Fibroblast of skin of abdomen (primary cell): ENCODE measurements around the gene MIDN.

Experiments used
- DNase-seq: peaks from one replicate; pipeline ENCODE4 v3.0.0-alpha.2; 2013

Gene MIDN

DNA sequence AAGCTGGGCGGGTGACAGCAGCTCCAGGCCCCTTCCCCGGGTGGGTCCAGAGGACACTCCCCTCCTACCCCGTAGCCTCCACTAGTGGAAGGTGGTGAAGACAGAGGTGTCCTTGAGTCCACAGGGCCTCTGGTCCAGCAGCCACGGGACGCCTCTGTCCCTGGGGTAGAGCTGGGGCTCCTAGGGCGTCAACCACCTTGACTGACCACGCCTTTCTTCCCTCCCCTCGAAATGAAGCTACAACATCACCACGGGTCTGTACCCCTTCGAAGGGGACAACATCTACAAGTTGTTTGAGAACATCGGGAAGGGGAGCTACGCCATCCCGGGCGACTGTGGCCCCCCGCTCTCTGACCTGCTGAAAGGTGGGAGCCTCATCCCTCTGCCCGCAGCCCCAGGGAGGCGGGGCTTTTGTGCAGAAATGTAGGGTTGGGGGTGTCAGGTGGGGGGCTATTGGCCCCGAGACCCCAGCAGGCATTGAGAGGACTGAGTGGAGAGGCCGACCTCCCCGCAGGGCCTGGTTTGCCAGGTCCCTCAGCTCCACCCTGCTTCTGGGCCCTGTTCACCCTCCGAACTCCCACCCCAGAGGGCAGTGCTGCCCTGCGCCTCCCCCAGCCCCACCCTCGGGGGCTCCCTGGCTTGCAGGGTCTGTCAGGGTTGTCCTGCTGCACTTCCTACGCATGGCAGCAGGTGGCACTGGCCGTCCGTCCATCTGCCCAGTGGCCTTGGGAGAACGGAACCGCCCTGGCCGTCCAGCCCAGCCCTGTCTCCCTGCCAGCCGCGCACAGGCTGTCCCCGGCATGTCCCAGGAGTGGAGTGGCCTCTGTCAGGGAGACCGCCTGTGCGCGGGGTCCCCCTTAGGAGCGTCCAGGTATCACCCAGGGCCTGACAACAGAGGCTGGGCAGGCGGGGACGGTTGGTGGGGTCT, 27.1 kb upstream of the MIDN start:
- DNase-seq, result peak; percentile 25

DNA sequence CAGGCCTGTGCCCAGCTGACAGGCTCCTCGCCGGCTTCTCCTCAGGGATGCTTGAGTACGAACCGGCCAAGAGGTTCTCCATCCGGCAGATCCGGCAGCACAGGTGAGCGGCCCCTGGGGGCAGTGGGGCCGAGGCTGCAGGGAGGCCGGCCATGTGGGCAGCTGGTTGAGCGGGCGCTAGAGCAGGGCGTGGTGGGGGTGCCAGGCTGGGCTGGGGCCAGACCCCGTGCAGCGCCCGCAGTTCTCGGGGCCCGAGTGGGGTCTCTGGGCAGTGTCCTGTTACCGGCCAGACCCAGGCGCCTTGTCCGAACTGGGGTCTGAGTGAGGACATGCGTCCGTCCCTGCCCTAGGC, 26.5 kb upstream of the MIDN start:
- no peak for DNase-seq

DNA sequence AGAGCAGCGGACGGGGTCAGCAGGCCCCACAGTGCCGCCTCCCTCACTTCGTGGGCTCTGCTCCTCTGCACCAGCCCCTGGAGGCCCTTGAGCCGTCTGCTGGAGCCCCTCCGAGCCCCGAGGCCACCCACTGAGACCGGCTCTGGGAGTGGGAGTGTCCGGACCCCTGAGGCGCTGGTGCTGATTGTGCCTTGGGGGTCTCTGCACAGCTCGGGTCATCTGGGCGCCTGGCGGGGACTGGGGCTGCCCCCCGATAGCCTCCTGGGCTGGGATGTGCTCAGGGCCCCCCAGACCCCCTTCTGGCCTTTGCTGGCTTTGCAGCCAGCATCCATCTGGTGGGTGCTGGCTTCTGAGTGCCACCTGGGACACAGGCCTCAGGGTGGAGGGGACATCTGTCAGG, 26.0 kb upstream of the MIDN start:
- no peak for DNase-seq

DNA sequence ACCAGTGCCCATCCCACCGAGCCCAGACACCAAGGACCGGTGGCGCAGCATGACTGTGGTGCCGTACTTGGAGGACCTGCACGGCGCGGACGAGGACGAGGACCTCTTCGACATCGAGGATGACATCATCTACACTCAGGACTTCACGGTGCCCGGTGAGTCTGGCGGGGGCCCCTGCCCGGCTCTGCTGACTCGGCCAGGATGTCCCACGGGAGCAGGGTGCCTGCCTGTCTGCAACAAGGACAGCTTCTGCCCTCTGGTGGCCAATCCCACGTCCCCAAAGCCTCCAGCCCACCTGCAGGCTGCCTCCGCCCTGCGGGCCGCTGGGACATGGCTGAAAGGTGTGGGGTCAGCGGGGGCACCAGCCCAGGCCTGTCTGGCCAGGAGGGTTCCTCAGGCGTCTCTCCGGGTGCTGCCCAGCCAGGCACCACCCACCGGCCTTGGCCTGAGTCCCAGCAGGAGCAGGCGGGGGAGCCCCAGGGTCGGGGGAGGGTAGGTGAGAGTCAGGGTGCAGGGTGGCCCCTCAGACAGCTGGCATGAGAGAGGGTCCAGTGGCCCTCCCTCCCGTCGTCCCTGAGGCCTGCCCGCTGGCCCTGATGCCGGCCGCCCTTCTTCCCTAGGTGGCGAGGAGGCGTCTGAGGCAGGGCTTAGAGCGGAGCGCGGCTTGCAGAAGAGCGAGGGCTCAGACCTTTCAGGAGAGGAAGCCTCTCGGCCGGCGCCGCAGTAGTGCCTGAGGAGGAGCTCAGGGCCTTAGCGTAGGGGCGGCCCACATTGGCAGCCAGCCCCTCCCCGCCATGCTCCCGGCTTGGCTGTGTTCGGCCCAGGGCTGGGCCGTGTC, 25.1 kb upstream of the MIDN start:
- DNase-seq, result peak; percentile 27

DNA sequence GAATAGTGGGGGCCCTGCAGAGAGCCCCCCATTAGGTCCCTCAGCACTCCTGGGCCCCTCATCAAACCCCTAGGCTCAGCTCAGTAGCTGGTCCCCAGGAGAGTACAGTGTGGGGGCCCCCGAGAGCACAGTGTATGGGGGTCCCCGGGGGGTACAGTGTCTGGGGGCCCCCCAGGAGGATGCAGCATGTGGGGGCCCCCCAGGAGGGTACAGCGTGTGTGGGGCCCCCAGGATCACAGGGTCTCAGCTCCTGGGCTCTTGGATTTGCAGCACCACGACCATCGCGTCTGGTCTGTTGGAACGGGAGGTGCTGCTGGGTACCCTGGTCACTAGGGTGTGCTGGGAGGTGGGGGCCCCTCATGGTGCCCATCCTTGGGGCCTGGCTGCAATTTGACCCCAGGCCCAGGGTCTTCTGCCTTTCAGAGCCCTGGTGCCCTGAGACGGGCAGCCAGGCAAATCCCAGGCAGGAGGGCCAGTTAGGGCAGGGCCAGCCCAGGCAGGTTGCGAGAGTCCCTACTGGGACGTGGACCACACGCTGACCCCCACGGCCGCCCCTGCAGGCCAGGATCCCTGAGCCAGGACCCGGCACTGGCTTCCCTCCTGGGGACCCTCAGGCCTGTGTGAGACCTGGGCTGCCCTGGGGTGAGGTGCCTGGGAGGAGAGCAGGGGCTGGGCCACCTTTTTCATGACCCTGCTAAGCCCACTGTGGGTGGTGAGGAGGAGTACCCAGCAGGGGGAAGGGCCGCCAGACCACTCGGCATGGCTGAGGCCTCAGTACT, 24.1 kb upstream of the MIDN start:
- DNase-seq, result no peak

DNA sequence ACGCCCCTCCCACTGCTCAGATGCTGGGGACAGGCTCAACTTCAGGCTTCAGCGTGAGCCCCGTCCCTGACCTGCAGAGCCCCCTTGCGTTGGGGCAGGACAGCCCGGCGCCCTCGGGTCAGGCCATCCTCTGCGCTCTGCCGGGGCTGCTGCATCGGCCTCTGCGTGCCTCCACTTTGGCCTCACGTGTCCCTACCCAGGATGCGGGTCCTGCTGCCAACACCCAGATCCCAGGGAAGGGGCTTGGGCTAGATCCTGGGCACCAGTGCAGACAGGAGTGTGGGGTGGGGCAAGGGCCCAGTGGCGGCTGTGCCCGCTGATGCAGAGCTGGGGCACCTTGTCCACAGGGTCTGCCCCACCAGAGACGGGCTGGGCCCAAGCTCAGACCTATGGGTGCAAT, 23.5 kb upstream of the MIDN start:
- no peak for DNase-seq

DNA sequence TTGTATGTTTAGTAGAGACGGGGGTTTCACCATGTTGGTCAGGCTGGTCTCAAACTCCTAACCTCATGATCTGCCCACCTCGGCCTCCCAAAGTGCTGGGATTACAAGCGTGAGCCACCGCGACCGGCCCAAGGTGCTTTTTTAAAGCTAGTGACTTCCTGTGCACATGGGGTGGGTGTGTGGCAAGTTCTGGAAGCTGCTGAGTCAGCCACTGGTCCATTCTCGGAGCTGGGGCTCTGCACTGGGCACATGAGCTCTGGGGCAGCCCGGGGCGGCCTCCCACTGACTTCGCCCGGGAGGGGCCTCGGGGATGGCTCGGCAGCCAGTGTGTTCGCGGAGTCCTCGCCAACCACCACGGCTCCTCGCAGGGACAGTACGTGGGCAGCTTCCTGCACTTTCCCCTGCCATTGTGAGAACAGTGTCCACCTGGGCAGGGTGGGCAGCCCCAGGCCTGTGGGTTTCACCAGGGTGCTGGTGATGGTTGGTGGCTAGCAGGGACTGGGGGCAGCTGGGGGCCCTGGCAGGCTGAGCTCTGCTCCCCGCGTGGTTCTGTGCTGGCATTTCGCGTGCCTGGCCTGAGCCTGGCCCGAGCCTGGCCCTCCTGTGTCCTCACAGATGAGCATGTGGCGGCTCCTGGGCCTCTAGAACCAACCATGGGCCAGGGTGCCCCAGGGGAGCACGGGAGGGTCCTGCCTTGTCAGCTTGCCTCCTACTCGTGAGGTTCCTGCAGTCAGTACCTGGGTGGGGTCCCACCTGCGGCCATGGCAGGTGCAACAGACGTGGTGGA, 22.8 kb upstream of the MIDN start:
- no peak for DNase-seq

DNA sequence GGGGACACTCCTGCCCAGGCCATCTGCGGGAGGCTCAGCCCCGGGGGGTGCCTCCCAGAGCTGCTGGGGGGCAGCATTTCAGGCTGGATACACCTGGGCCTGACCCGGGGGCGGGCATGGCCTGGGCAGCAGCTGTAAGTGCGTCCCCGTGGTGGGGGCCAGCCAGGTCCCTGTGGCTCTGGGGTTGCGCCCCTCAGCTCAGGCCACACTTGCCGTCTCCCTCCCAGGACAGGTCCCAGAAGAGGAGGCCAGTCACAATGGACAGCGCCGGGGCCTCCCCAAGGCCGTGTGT, 22.2 kb upstream of the MIDN start:
- no peak for DNase-seq

DNA sequence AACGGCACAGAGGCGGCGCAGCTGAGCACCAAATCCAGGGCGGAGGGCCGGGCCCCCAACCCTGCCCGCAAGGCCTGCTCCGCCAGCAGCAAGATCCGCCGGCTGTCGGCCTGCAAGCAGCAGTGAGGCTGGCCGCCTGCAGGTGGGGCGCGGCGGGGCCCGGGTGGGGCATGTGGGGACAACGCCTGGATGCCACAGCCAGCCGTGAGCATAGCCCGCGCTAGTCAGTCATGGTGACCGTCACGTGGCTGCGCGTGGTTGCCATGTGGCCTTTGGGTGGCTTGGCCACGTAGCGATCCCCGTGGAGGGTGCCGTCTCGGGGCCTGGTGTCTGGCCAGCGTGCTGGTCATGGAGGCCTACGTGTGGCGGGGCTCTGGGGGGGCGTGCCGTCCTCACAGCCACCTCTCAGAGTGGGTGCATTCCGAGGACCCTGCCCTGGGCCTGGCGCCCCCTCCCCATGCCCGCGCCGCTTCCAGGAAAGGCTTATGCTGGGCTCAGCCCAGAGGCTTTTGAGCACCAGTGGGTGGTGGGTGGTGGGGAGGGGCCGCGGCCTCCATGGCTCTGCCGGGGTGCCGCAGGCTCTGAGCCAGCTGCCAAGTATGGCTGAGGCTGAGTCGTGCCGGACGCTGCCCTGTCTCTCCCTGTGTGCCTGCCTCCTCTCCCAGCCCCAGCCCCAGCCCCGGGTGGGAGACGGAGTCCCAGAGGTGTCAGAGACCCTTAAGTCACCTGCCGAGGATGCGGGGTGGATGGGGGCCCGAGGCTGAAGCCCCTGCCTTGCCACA, 21.7 kb upstream of the MIDN start:
- DNase-seq, result no peak

DNA sequence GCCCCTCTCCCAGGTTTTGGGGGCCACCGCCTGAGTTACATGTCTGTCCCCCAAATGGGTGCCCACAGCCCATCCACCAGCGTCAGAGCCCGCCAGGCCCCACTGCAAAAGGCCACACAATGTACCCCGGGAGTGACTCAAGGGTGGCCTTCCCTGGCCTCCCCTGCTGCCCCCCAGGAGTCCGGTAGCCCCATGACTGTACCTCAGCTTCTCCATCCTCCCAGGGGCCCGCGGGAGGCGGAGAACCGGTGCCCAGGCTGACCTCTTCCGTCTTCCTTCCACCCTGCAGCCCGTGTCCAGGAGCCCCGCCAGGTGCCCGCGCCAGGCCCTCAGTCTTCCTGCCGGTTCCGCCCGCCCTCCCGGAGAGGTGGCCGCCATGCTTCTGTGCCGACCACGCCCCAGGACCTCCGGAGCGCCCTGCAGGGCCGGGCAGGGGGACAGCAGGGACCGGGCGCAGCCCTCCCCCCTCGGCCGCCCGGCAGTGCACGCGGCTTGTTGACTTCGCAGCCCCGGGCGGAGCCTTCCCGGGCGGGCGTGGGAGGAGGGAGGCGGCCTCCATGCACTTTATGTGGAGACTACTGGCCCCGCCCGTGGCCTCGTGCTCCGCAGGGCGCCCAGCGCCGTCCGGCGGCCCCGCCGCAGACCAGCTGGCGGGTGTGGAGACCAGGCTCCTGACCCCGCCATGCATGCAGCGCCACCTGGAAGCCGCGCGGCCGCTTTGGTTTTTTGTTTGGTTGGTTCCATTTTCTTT, 20.9 kb upstream of the MIDN start:
- DNase-seq, result no peak

DNA sequence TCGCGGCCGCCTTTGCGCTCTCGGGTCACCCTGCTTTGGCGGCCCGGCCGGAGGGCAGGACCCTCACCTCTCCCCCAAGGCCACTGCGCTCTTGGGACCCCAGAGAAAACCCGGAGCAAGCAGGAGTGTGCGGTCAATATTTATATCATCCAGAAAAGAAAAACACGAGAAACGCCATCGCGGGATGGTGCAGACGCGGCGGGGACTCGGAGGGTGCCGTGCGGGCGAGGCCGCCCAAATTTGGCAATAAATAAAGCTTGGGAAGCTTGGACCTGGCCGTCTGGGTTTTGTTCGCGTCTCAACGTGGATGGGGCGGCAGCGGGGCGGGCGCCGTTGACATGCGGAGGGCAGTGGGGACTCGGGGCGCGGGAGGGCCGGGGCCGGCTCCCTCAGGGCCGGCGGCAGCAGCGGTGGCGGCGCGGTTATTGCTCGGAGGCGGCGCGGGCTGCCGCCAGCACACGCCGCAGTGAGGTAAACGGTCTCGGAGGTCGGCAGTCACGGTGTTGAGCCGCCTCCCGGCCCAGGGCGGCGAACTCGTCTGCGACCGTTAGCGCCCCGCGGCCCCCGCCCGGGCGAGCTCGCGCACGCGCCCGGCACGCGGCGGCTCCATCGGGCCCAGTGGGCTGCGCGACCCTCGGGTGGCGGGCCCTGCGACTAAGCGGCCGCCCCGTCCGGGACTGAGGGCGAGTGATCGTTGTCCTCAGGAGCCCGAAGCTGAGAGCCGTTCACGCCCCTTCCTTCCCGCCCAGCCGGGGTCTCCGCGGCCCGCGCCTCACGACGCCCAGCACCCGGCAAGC, 20.0 kb upstream of the MIDN start:
- DNase-seq, result no peak

DNA sequence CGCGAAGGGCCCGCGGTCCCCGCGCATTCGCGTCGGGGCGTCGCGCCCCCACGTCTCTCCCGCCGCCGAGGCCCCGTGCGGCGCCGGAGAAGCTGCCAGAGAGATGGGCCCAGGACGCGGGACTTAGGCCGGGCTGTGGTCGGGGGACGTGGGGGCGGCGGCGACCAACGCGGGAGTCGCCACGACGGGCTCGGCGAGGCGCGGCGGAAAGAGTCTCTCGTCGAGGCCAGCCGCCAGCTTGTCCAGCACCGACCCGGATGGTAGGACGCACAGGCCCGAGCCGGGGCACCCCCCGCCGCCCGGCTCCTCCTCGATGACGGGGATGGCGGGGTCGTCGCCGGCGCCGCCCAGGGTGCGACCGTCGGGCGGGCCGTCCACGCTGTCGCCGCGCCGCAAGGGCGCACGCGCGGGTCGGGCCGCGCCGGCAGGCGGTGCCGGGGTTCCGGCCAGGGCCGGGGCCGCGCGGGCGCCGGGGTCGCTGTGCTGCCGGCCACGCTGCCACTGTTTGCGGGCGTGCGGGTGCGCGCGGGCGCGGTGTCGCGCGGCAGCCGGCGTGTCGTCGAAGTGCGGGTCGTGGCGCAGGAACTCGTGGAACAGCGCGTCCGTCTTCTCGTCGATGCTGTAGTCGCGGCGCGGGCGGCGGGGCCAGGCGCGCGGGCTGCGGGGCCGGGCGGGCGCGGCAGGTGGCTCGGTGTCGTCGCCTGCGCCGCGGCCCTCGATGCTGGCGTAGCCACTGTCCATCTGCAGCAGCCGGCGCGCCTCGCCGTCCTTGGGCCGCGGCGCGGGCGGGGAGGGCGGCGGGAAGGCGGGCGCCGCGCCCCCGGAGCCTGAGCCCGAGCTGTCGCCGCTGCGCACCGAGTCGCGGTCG, 19.1 kb upstream of the MIDN start:
- no peak for DNase-seq

DNA sequence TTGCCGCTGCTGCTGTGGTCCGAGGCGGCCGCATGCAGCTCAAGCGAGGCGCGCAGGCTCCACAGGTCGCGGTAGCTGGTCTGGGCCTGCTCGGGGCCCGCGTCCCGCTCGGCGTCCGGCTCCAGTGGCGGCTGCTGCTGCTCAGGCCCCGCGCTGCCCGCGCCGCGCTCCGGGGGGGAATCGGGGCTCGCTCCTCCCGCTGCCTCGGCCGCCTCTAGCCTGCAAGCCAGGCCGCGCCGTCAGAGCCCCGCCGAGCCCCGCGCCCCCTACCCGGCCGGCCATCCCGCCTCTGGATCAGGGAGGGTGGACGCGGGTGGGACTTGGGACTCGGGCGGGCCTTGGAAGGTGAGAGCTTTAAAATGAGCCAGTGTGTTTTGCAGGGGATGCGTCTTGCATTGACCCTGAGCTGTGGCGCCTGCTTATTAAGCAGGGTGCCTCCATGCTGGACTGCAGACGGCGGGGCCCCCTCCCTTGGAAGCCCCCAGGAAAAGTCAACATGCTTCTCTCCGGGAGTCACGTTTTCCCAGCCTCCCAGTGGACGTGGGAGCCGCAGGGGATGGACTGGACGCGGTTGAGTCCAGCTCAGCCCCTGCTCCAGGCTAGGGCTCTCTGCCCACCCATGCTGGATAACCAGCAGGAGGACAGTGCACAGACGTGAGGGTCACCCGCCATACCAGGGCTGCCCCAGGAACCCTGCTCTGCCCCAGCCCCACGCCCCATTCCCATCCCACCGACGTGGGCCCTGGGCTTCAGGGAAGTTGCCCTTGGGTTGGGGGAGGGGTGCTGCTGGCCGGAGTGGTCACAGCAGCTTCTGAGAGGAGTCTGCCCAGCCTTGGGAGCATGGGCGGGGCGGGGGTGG, 18.2 kb upstream of the MIDN start:
- DNase-seq, result no peak

DNA sequence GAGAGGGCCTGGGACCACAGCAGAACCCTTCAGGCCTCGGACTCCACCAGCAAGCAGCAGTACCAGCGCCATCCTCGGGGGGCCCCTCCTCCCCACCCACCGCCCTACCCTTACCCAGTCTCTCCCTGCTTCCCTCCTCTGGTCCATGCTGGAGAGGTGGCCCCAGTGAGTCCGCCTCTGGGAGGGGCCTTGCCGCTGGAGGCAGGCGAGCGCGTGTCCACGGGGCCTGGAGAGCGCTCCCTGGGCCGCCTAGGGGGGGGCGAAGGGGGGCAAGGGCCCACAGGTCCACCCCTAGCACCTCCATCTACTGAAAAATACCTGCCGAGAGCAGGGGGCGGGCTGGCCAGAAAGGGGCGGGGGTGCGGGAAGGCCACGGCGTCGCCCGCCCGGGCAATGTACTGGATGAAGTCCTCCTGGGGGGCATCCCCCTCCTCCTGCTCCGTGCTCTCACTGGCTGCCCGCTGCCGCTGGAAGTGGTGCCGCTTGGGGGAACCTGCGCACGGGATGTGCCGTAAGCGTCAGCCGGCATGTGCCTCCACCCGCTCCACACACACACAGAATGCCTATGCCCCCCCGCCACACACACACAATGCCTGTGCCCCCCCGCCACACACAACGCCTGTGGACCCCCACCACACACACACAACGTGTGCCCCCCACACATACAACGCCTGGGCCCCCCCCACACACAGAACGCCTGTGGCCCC, 17.4 kb upstream of the MIDN start:
- DNase-seq, result no peak

DNA sequence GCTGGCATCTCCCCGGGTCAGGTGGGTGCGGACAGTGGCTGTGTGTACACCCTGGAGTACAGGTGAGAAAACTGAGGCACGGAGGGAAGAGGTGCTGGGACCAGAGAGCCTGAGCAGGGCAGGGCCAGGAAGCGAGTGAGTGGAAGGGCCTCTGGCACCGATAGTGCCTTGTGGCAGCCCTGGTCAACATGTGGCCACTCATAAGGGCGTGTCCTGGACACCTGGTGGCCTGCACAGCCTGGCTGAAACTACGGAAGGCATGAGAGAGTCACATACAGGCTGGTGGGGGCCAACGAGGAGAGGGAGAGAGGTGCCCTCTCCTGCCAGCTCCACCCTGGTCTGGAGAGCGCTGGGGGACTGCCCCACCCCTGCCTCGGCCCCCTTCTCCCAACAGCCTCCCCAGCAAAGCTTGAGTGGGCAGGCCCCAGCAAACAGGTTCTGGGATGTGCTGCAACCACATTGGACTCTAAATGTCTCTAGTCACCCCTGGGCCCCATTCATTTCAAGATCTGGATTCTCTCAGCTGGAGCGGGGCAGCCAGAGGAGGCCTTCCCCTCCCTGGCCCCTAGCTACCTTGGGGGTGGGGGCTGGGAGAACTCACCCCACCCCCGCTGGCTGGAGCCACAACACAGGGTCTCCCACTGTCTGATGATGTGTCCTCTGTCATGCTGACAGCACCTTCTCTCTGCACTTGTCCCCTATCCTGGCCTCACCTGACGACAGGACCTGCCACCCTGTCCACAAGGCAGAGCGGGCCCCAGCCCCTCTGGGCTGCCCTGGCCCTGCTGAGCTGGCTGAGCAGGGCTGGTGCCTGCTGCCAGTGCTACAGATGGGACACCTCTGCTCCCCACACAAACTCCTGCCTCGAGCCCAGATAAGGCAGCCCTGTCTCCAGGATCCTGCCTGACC, 16.4 kb upstream of the MIDN start:
- DNase-seq, result no peak

DNA sequence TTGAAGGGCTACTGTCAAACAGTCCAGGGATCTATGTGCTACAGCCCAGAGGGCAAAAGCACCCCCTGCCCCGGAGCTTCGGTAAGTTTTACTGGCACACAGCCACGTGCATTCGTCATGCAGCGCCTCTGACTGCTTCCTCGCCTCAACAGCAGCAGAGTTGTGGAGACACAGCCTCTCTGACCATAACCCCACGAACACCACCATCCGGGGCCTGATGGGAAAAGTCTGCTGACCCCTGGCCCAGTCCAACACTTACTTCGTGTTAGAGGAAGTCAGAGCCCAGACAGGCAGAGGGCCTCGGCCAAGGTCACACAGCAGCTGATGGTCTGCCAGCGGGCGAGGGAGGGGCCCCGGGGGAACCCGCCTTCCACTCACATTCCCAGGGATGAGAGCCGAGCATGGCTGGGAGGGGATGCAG, 15.7 kb upstream of the MIDN start:
- DNase-seq, result peak; percentile 51
